HCT116 (cell line): ENCODE results near the gene LAMB4. TPM values are rescaled to one million over a fixed set of nuclear protein-coding genes. Genes with fewer than 3 reads are reported as not detected.

ENCODE experiments used
- ATAC-seq: fragments of 200-7000 bp; cut with Tn5 transposase; 2 replicates; pipeline ENCODE4 v1.9.1; 2020; ENCODE audit warnings: mild to moderate bottlenecking, moderate library complexity
- BruUV-seq: library from RNA; stranded (reverse); fragments of 400-500 nt; replicated peaks from 2 replicates; lab custom pipeline; 2021; lab: Mats Ljungman, UMichigan
- CTCF ChIA-PET: fragments of 300-600 bp; sonication (Branson Sonifier 250); formaldehyde crosslinking; loops from one replicate; lab custom pipeline; 2021; ENCODE audit warnings: antibody characterized with exemption; lab: Charles Lee
- POLR2A ChIA-PET: fragments of 300-600, 350-600 bp; sonication (Branson Sonifier 250); formaldehyde crosslinking; loops from one replicate; lab custom pipeline; 2021; ENCODE audit warnings: antibody characterized with exemption; lab: Charles Lee
- RAD21 ChIA-PET, 2 experiments: fragments of 300-600 bp; sonication (Branson Sonifier 250); formaldehyde crosslinking; loops; one replicate each; lab custom pipeline; 2023; ENCODE audit warnings: low total read pairs in 2 of 2; ENCODE audit not compliant: uncharacterized antibody in 2 of 2, unreplicated experiment in 2 of 2, low non-redundant PET in 1 of 2; lab: Charles Lee
- DNase-seq: peaks from one replicate; pipeline ENCODE4 v3.0.0-alpha.2; 2010; ENCODE audit warnings: low read depth, low spot score
- H2AFZ ChIP-seq: fragments of 200-600 bp; shearing (Covaris generic), sonication (generic); 2 replicates; pipeline ENCODE4 v1.6.1; 2017; ENCODE audit warnings: low read depth, mixed run types, mixed read lengths, antibody characterized with exemption, low read length; ENCODE audit not compliant: poor library complexity, severe bottlenecking
- H3K27ac ChIP-seq: 2 replicates; pipeline ENCODE4 v1.5.1; 2012; ENCODE audit warnings: low read depth, low read length
- H3K27me3 ChIP-seq: fragments of 200-600 bp; sonication (generic); 2 replicates; pipeline ENCODE4 v1.6.1; 2016; ENCODE audit warnings: mixed run types, low read length, mixed read lengths; ENCODE audit not compliant: insufficient read depth
- H3K36me3 ChIP-seq, 2 experiments: fragments of 200-500 bp in 1 of 2; fragments of 200-600 bp in 1 of 2; sonication (Bioruptor generic) in 1 of 2; sonication (generic) in 1 of 2; 2 replicates each; pipeline versions ENCODE4 v1.5.1 to v1.6.1; 2014 to 2016; ENCODE audit warnings: low read length in 2 of 2, inconsistent platforms in 1 of 2, mixed read lengths in 1 of 2, mixed run types in 1 of 2; ENCODE audit not compliant: insufficient read depth in 2 of 2, control insufficient read depth in 1 of 2
- H3K4me1 ChIP-seq, 2 experiments: fragments of 200-600 bp in 1 of 2; sonication (generic) in 1 of 2; 2 replicates each; pipeline versions ENCODE4 v1.5.1 to v1.6.1; 2012 to 2017; ENCODE audit warnings: low read length in 2 of 2, inconsistent platforms in 1 of 2, mild to moderate bottlenecking in 1 of 2, mixed read lengths in 1 of 2, mixed run types in 1 of 2, moderate library complexity in 1 of 2; ENCODE audit not compliant: insufficient read depth in 2 of 2, control insufficient read depth in 1 of 2
- H3K4me2 ChIP-seq: fragments of 200-600 bp; sonication (generic); 2 replicates; pipeline ENCODE4 v1.6.1; 2017; ENCODE audit warnings: mixed run types, low read length, mixed read lengths
- H3K4me3 ChIP-seq, 2 experiments: fragments of 200-600 bp in 1 of 2; sonication (generic) in 1 of 2; replicated peaks in 1 of 2; 2 replicates each; pipeline ENCODE4 v1.5.1; 2011 to 2016; ENCODE audit warnings: low read length in 2 of 2, control low read depth in 1 of 2, low read depth in 1 of 2, mild to moderate bottlenecking in 1 of 2, mixed read lengths in 1 of 2, mixed run types in 1 of 2
- H3K79me2 ChIP-seq: fragments of 200-600 bp; sonication (generic); 2 replicates; pipeline ENCODE4 v1.6.1; 2017; ENCODE audit warnings: mild to moderate bottlenecking, mixed run types, low read length, moderate library complexity, mixed read lengths; ENCODE audit not compliant: insufficient read depth
- H3K9ac ChIP-seq: fragments of 200-600 bp; sonication (generic); 2 replicates; pipeline ENCODE4 v1.6.1; 2016; ENCODE audit warnings: low read length, mixed read lengths
- H3K9me2 ChIP-seq: fragments of 200-600 bp; sonication (generic), shearing (Covaris generic); 2 replicates; pipeline ENCODE4 v1.6.1; 2017; ENCODE audit warnings: mixed run types, mild to moderate bottlenecking, moderate library complexity; ENCODE audit not compliant: insufficient read depth
- H3K9me3 ChIP-seq, 2 experiments: fragments of 200-500 bp in 1 of 2; fragments of 200-600 bp in 1 of 2; sonication (Bioruptor generic) in 1 of 2; sonication (generic) in 1 of 2; 2 replicates each; pipeline ENCODE4 v1.6.1; 2014 to 2017; ENCODE audit warnings: low read length in 2 of 2, mixed read lengths in 2 of 2, inconsistent platforms in 1 of 2, low read depth in 1 of 2, mild to moderate bottlenecking in 1 of 2, mixed run types in 1 of 2, moderate library complexity in 1 of 2; ENCODE audit not compliant: control insufficient read depth in 1 of 2, insufficient read depth in 1 of 2
- H4K20me1 ChIP-seq: fragments of 200-600 bp; sonication (generic), shearing (Covaris generic); 2 replicates; pipeline ENCODE4 v1.6.1; 2017; ENCODE audit warnings: mixed run types, mild to moderate bottlenecking, moderate library complexity; ENCODE audit not compliant: insufficient read depth
- ATF3 ChIP-seq: IDR thresholded peaks from 2 replicates; pipeline ENCODE4 v1.6.1; 2012
- CBX3 ChIP-seq: IDR thresholded peaks from 2 replicates; pipeline ENCODE4 v1.6.1; 2012; ENCODE audit warnings: low read depth
- CEBPB ChIP-seq: IDR thresholded peaks from 2 replicates; pipeline ENCODE4 v1.6.1; 2012; ENCODE audit warnings: low read depth
- CTCF ChIP-seq, 3 experiments: fragments of 200-600 bp in 1 of 3; sonication (generic) in 1 of 3; IDR thresholded peaks in 2 of 3; conservative IDR thresholded peaks in 1 of 3; 2 replicates each; pipeline ENCODE4 v1.5.1; 2012 to 2017; ENCODE audit warnings: low read depth in 2 of 3, low read length in 2 of 3, antibody characterized with exemption in 1 of 3, borderline replicate concordance in 1 of 3, control low read depth in 1 of 3, mild to moderate bottlenecking in 1 of 3, mixed read lengths in 1 of 3, mixed run types in 1 of 3, moderate library complexity in 1 of 3; ENCODE audit not compliant: insufficient read depth in 1 of 3
- EZH2phosphoT487 ChIP-seq: fragments of 200-600 bp; IDR thresholded peaks from 2 replicates; pipeline ENCODE4 v1.6.1; 2018; ENCODE audit warnings: antibody characterized with exemption, borderline replicate concordance
- POLR2A ChIP-seq: IDR thresholded peaks from 2 replicates; pipeline ENCODE4 v1.7.0; 2011; ENCODE audit warnings: borderline replicate concordance; ENCODE audit not compliant: insufficient read depth, insufficient read length; ENCODE audit errors: extremely low read depth
- RAD21 ChIP-seq: IDR thresholded peaks from 2 replicates; pipeline ENCODE4 v1.6.1; 2012; ENCODE audit warnings: low read depth, mild to moderate bottlenecking
- SIN3A ChIP-seq: IDR thresholded peaks from 2 replicates; pipeline ENCODE4 v1.6.1; 2012; ENCODE audit warnings: low read depth
- SP1 ChIP-seq: IDR thresholded peaks from 2 replicates; pipeline ENCODE4 v1.6.1; 2012; ENCODE audit warnings: low read depth
- YY1 ChIP-seq: IDR thresholded peaks from 2 replicates; pipeline ENCODE4 v1.6.1; 2011; ENCODE audit warnings: low read length, low read depth, moderate library complexity, mild to moderate bottlenecking; ENCODE audit not compliant: insufficient replicate concordance; ENCODE audit errors: extremely low read depth
- ZFX ChIP-seq: fragments of 450-650 bp; IDR thresholded peaks from 2 replicates; pipeline ENCODE4 v1.6.1; 2017
- ZNF274 ChIP-seq: fragments of 200-500 bp; sonication (Bioruptor generic); IDR thresholded peaks from 2 replicates; pipeline ENCODE4 v1.6.1; 2014; ENCODE audit warnings: mild to moderate bottlenecking, low read depth, low read length, inconsistent platforms
- intact Hi-C: fragments of 100-400 bp; cut with micrococcal nuclease; formaldehyde crosslinking; loops from 2 replicates; pipeline ENCODE4 v1.10.0; 2022
- total RNA-seq: library from RNA; stranded (reverse); gene quantifications from one replicate; pipeline ENCODE4 v1.2.1, GENCODE V29; 2021; ENCODE audit not compliant: unreplicated experiment

LAMB4 gene
- total RNA-seq, 1 experiment from 2014 or later: not detected

- H3K4me1 ChIP-seq: no peaks in the 10 kb centered on the region
- ATAC-seq (no peak), DNase-seq (no peak)
- ChIA-PET CTCF (no interaction called here), POLR2A (no interaction called here), RAD21 (no interaction called here)
- H3K9me3 ChIP-seq: no peaks in the 10 kb centered on the region
- BruUV-seq: no TSS peak
- no peaks in the 10 kb centered on the region for H3K9me2 ChIP-seq
- no peak overlapping the region for H3K27ac ChIP-seq
- no peak overlapping the region for H2AFZ ChIP-seq
- intact Hi-C loops: no loop called here
- H3K79me2 ChIP-seq: no peaks in the 10 kb centered on the region
- no peak overlapping the region for H3K9ac ChIP-seq
- H3K4me3 ChIP-seq: no peak overlapping the region
- H4K20me1 ChIP-seq: no peaks in the 10 kb centered on the region
- H3K27me3 ChIP-seq: no peaks in the 10 kb centered on the region
- H3K36me3 ChIP-seq: no peaks in the 10 kb centered on the region
- TF ChIP-seq SP1: no peak
- no peak for TF ChIP-seq SIN3A
- TF ChIP-seq POLR2A: no peak
- TF ChIP-seq YY1: no peak
- TF ChIP-seq ZNF274: no peak
- no peak for TF ChIP-seq ZFX
- no peak for TF ChIP-seq CTCF (IDR thresholded peaks at IDR 0.05 in 2 of 3, conservative IDR thresholded peaks at IDR 0.05 in 1 of 3; ENCODE audit: borderline replicate concordance in 1 of 3, insufficient read depth in 1 of 3, low read depth in 2 of 3, low read length in 2 of 3)
- no peak for TF ChIP-seq CEBPB
- TF ChIP-seq CBX3: no peak
- no peak for TF ChIP-seq RAD21
- no peak for TF ChIP-seq ATF3
- no peak for TF ChIP-seq EZH2phosphoT487
- TF ChIP-seq, all 23 proteins: peak for 0
- no peak overlapping the region for H3K4me2 ChIP-seq
Observed at GRCh38 chr7:108093851-108094331, 36.3 kb downstream of the LAMB4 start.
